VCaP (cell line): Measurements from ENCODE around the gene TBC1D22A.

ENCODE experiments used
- H3K27ac ChIP-seq: fragments of 450-650 bp; 2 replicates; pipeline ENCODE4 v1.5.1; 2017
- TF ChIP-seq, protein P1 (sequence below): fragments of 450-650 bp; conservative IDR thresholded peaks from 2 replicates; pipeline ENCODE4 v1.5.1; 2017; ENCODE audit warnings: mild to moderate bottlenecking, moderate library complexity

Gene TBC1D22A

DNA sequence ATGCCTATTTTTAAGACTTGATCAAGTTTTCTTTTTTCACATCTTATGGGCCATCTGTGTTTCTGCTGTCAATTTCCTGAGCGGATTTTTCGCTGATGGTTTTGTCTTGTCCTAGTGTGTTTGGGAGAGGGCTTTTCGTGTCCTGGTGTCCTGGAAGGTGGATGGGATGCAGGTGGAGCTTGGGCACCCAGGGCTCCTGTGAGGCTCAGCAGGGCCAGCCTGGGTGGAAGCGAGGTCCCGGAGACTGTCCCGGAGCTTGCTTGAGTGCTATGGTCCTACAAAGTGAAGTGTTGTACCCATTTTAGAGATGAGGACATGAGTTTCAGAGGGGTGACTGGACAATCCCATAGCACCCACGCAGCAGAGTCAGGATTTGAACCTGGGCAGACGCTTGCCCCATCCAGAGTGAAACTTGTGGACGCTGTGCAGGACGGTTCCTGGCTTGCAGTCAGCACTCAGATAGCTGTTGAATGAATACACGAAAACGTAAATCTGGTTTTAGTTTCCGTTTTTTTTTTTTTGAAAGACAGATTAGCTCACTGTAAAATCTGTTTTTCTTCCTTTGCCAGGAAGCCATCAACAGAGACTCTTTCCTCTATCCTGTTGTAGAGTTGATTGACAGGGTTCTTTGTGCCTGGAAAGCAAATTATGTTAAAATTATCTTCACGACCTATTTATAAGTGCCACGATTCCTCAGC is 64.1 kb downstream of the TBC1D22A start:
- TF ChIP-seq, protein P1, sequence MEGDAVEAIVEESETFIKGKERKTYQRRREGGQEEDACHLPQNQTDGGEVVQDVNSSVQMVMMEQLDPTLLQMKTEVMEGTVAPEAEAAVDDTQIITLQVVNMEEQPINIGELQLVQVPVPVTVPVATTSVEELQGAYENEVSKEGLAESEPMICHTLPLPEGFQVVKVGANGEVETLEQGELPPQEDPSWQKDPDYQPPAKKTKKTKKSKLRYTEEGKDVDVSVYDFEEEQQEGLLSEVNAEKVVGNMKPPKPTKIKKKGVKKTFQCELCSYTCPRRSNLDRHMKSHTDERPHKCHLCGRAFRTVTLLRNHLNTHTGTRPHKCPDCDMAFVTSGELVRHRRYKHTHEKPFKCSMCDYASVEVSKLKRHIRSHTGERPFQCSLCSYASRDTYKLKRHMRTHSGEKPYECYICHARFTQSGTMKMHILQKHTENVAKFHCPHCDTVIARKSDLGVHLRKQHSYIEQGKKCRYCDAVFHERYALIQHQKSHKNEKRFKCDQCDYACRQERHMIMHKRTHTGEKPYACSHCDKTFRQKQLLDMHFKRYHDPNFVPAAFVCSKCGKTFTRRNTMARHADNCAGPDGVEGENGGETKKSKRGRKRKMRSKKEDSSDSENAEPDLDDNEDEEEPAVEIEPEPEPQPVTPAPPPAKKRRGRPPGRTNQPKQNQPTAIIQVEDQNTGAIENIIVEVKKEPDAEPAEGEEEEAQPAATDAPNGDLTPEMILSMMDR, result no peak
- no peak overlapping the region for H3K27ac ChIP-seq

DNA sequence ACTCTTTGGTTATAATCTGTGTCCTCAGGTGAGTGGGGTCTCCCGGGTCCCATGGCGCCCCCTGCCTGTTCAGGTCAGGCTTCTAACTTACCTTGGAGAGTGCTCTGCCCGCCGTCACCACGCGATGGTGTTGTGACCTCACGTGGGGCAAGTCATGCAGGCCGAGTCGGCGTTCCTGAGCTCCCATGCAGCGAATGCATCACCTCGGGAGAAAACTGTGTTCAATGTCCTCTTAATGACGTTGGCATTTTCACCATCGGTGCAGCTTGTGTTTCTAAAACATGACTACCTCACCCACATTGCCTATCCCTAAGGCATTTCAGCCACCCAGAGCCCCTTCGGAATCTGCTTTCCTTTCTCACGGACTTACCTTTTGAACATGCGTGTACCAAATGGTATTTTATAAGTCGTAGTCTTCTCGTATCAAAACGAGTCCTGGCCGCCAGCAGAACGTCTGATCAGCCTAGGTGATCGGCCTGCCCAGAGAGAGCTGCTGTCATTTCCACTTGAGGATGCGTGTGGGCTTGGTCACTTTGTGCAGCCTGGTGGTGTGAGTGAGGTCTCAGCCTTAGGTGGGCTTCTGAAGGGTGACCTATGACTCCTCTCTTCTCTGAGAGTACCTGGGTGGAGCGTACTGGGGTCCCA is 64.8 kb downstream of the TBC1D22A start:
- TF ChIP-seq, protein P1, result no peak
- no peak overlapping the region for H3K27ac ChIP-seq

DNA sequence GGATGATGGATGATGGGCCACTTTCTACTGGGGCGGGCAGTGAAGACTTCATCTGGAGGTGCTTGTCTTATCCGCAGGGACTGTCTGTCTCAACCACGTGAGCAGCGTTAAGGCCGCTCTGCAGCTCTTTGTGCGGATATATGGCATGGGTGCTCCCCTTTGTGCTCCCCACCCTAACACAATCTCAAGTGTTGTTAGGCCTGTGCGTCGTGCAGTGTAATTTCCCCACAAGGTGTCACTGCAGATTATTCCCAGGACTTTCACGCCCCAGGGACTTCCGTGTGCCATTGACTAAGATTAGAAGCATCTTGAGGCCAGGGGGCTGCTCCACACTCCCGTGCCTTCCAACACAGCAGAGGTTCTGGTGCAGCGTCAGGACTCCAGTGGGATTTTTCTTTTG is 65.3 kb downstream of the TBC1D22A start:
- TF ChIP-seq, protein P1, result no peak

DNA sequence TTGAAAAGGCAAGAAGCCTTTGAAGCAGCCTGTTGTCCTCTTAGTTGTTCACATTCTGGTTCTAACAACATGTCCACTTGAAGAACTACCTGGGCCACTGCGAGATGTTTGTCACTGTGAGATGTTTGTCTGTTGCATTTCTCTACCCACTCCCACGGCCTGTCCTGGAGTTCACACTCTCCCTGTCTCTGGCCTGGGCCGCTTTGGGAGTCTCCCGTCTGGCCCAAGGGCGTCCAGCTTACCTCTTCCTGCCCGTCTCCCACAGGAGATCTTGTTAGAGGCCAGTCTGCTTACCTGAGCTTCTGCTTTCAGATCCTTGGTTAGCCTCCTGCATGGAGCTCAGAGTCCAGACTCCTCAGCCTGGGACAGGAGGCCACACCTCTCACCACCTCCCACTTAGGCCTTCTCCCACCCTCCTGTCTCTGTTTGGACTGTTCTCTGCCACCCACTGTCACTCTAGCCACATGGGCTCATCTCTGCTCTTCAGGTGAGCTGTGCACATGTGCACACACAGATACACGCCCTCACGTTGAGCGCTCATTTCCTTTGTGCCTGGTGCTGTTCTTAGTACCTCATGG is 66.0 kb downstream of the TBC1D22A start:
- TF ChIP-seq, protein P1, result no peak

More for the DNA sequence above, 65.3 kb downstream of the TBC1D22A start:
- H3K27ac ChIP-seq, result no peak overlapping the region

DNA sequence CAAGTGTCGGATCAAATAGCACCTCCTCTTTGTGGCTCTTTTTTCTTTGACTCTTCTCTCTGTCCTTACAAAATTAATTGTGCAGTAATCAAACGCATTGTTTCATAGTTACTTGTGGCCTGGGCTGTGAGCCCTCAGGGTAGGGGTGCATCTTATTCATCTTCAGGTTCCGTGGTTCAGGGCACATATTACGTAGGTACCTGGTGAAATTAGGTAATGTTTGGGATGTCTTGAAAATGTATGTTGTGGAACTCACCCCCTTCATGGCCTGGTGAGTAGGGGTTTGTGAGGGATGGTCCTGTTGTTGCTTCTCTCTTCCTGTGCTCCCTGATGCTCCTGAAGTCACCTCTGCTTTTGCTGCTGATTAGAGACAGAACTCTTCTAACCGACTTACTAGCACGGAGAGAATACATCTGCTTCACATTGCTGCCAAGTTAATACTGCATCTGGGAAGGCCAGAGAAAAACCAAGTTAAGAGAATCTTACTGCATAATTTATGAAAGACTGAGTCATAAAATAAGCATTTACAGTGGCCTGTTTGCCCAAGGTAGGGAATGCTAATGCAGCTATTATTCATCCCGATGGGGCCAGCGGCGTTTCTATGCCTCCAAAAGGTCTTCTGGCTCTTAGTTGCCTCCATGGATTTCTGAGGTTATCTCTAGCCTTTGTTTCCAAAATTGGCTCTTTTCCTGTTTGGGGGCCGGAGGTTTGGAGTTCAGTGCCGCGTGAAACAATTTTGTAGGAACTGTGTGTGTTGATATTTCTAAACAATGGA is 66.9 kb downstream of the TBC1D22A start:
- H3K27ac ChIP-seq, result no peak overlapping the region
- TF ChIP-seq, protein P1, result no peak

More for the DNA sequence above, 66.0 kb downstream of the TBC1D22A start:
- H3K27ac ChIP-seq, result no peak overlapping the region

GRCh38 chr22:46829941-46830715 is 67.7 kb downstream of the TBC1D22A start:
- no peak overlapping the region for H3K27ac ChIP-seq
- TF ChIP-seq, protein P1, result no peak
